ENCODE data around the gene SMYD2.

Gene SMYD2

GRCh38 chr1:214361636-214362035 lies 80.7 kb downstream of the SMYD2 start:
- intact Hi-C loops (cut with micrococcal nuclease) = no loop called here
- H3K27me3 Mint-ChIP-seq = peaks cover 6% of the 10 kb centered on the region

GRCh38 chr1:214362188-214362882 lies 81.4 kb downstream of the SMYD2 start:
- Mint-ChIP-seq H3K4me3 (peak overlapping the region; percentile 18), H3K27ac (peak overlapping the region; percentile 84), H3K27me3 (peaks cover 6% of the 10 kb centered on the region), H3K36me3 (ENCODE audit: low read depth) (peaks cover 9% of the 10 kb centered on the region), H3K9me3 (peaks cover 25% of the 10 kb centered on the region), H3K4me1 (ENCODE audit: low read depth) (peaks cover 27% of the 10 kb centered on the region)
- intact Hi-C loops (cut with micrococcal nuclease) = no loop called here

More at GRCh38 chr1:214361636-214362035, 80.7 kb downstream of the SMYD2 start:
- peaks cover 25% of the 10 kb centered on the region for H3K9me3 Mint-ChIP-seq
- peaks cover 27% of the 10 kb centered on the region for H3K4me1 Mint-ChIP-seq (ENCODE audit: low read depth)
- H3K36me3 Mint-ChIP-seq (ENCODE audit: low read depth) = peaks cover 9% of the 10 kb centered on the region
- H3K27ac Mint-ChIP-seq = peak overlapping the region; percentile 84
- no peak overlapping the region for H3K4me3 Mint-ChIP-seq

GRCh38 chr1:214363386-214363785 lies 82.4 kb downstream of the SMYD2 start:
- peaks cover 8% of the 10 kb centered on the region for H3K27me3 Mint-ChIP-seq
- peaks cover 25% of the 10 kb centered on the region for H3K9me3 Mint-ChIP-seq

GRCh38 chr1:214364386-214364785 lies 83.4 kb downstream of the SMYD2 start:
- Mint-ChIP-seq H3K4me1 (ENCODE audit: low read depth) (peaks cover 27% of the 10 kb centered on the region), H3K9me3 (peaks cover 25% of the 10 kb centered on the region), H3K36me3 (ENCODE audit: low read depth) (peaks cover 9% of the 10 kb centered on the region), H3K27me3 (peaks cover 8% of the 10 kb centered on the region), H3K27ac (no peak overlapping the region), H3K4me3 (no peak overlapping the region)
- intact Hi-C loops (cut with micrococcal nuclease) = no loop called here

More at GRCh38 chr1:214363386-214363785, 82.4 kb downstream of the SMYD2 start:
- Mint-ChIP-seq H3K4me3 (no peak overlapping the region), H3K4me1 (ENCODE audit: low read depth) (peaks cover 27% of the 10 kb centered on the region), H3K27ac (no peak overlapping the region), H3K36me3 (ENCODE audit: low read depth) (peaks cover 9% of the 10 kb centered on the region)
- intact Hi-C loops (cut with micrococcal nuclease) = no loop called here

GRCh38 chr1:214364786-214365295 lies 83.9 kb downstream of the SMYD2 start:
- intact Hi-C loops (cut with micrococcal nuclease) = no loop called here
- H3K4me1 Mint-ChIP-seq (ENCODE audit: low read depth) = peaks cover 27% of the 10 kb centered on the region
- no peak overlapping the region for H3K4me3 Mint-ChIP-seq
- peaks cover 25% of the 10 kb centered on the region for H3K9me3 Mint-ChIP-seq
- peaks cover 8% of the 10 kb centered on the region for H3K27me3 Mint-ChIP-seq
- H3K36me3 Mint-ChIP-seq (ENCODE audit: low read depth) = peaks cover 9% of the 10 kb centered on the region
- H3K27ac Mint-ChIP-seq = no peak overlapping the region

- Mint-ChIP-seq H3K9me3 (peaks cover 2% of the 10 kb centered on the region), H3K4me3 (no peak overlapping the region), H3K27ac (no peak overlapping the region), H3K4me1 (ENCODE audit: low read depth) (peaks cover 8% of the 10 kb centered on the region), H3K27me3 (peaks cover 12% of the 10 kb centered on the region), H3K36me3 (ENCODE audit: low read depth) (no peaks in the 10 kb centered on the region)
- intact Hi-C loops (cut with micrococcal nuclease) = no loop called here
Observed at GRCh38 chr1:214367841-214368240, 86.9 kb downstream of the SMYD2 start.

- no peak overlapping the region for H3K27ac Mint-ChIP-seq
- intact Hi-C loops (cut with micrococcal nuclease) = no loop called here
- peaks cover 11% of the 10 kb centered on the region for H3K27me3 Mint-ChIP-seq
- H3K4me3 Mint-ChIP-seq = no peak overlapping the region
- H3K36me3 Mint-ChIP-seq (ENCODE audit: low read depth) = no peaks in the 10 kb centered on the region
- no peaks in the 10 kb centered on the region for H3K9me3 Mint-ChIP-seq
- H3K4me1 Mint-ChIP-seq (ENCODE audit: low read depth) = no peaks in the 10 kb centered on the region
Observed at GRCh38 chr1:214369364-214369763, 88.4 kb downstream of the SMYD2 start.

GRCh38 chr1:214370615-214371014 lies 89.7 kb downstream of the SMYD2 start:
- intact Hi-C loops (cut with micrococcal nuclease) = no loop called here

GRCh38 chr1:214372092-214372491 lies 91.1 kb downstream of the SMYD2 start:
- intact Hi-C loops (cut with micrococcal nuclease) = no loop called here
- H3K27ac Mint-ChIP-seq = no peak overlapping the region
- no peak overlapping the region for H3K4me3 Mint-ChIP-seq
- no peaks in the 10 kb centered on the region for H3K9me3 Mint-ChIP-seq
- H3K4me1 Mint-ChIP-seq (ENCODE audit: low read depth) = no peaks in the 10 kb centered on the region
- H3K36me3 Mint-ChIP-seq (ENCODE audit: low read depth) = no peaks in the 10 kb centered on the region
- peaks cover 6% of the 10 kb centered on the region for H3K27me3 Mint-ChIP-seq

More at GRCh38 chr1:214370615-214371014, 89.7 kb downstream of the SMYD2 start:
- Mint-ChIP-seq H3K27ac (no peak overlapping the region), H3K4me1 (ENCODE audit: low read depth) (no peaks in the 10 kb centered on the region), H3K9me3 (no peaks in the 10 kb centered on the region), H3K27me3 (peaks cover 9% of the 10 kb centered on the region), H3K36me3 (ENCODE audit: low read depth) (no peaks in the 10 kb centered on the region), H3K4me3 (no peak overlapping the region)

- Mint-ChIP-seq H3K27ac (no peak overlapping the region), H3K4me1 (ENCODE audit: low read depth) (no peaks in the 10 kb centered on the region), H3K36me3 (ENCODE audit: low read depth) (no peaks in the 10 kb centered on the region), H3K9me3 (no peaks in the 10 kb centered on the region), H3K27me3 (no peaks in the 10 kb centered on the region), H3K4me3 (no peak overlapping the region)
- intact Hi-C loops (cut with micrococcal nuclease) = no loop called here
Observed at GRCh38 chr1:214377485-214377884, 96.5 kb downstream of the SMYD2 start.

GRCh38 chr1:214377886-214378285 lies 96.9 kb downstream of the SMYD2 start:
- intact Hi-C loops (cut with micrococcal nuclease) = no loop called here
- no peak overlapping the region for H3K27ac Mint-ChIP-seq

GRCh38 chr1:214378492-214378891 lies 97.5 kb downstream of the SMYD2 start:
- intact Hi-C loops (cut with micrococcal nuclease) = no loop called here
- no peaks in the 10 kb centered on the region for H3K27me3 Mint-ChIP-seq

More at GRCh38 chr1:214377886-214378285, 96.9 kb downstream of the SMYD2 start:
- Mint-ChIP-seq H3K4me1 (ENCODE audit: low read depth) (no peaks in the 10 kb centered on the region), H3K27me3 (no peaks in the 10 kb centered on the region), H3K9me3 (no peaks in the 10 kb centered on the region), H3K4me3 (no peak overlapping the region), H3K36me3 (ENCODE audit: low read depth) (no peaks in the 10 kb centered on the region)

GRCh38 chr1:214379236-214379970 lies 98.4 kb downstream of the SMYD2 start:
- no peaks in the 10 kb centered on the region for H3K27me3 Mint-ChIP-seq
- no peaks in the 10 kb centered on the region for H3K4me1 Mint-ChIP-seq (ENCODE audit: low read depth)
- no peak overlapping the region for H3K27ac Mint-ChIP-seq
- no peaks in the 10 kb centered on the region for H3K36me3 Mint-ChIP-seq (ENCODE audit: low read depth)
- intact Hi-C loops (cut with micrococcal nuclease) = no loop called here
- H3K9me3 Mint-ChIP-seq = no peaks in the 10 kb centered on the region
- no peak overlapping the region for H3K4me3 Mint-ChIP-seq

More at GRCh38 chr1:214378492-214378891, 97.5 kb downstream of the SMYD2 start:
- H3K4me3 Mint-ChIP-seq = no peak overlapping the region
- no peaks in the 10 kb centered on the region for H3K4me1 Mint-ChIP-seq (ENCODE audit: low read depth)
- no peaks in the 10 kb centered on the region for H3K9me3 Mint-ChIP-seq
- no peak overlapping the region for H3K27ac Mint-ChIP-seq
- H3K36me3 Mint-ChIP-seq (ENCODE audit: low read depth) = no peaks in the 10 kb centered on the region

- Mint-ChIP-seq H3K4me1 (ENCODE audit: low read depth) (no peaks in the 10 kb centered on the region), H3K36me3 (ENCODE audit: low read depth) (no peaks in the 10 kb centered on the region), H3K9me3 (no peaks in the 10 kb centered on the region), H3K27ac (no peak overlapping the region), H3K4me3 (no peak overlapping the region), H3K27me3 (no peaks in the 10 kb centered on the region)
- intact Hi-C loops (cut with micrococcal nuclease) = no loop called here
Observed at GRCh38 chr1:214380396-214380795, 99.4 kb downstream of the SMYD2 start.
